Activated naive CD4-positive, alpha-beta T cell treated with anti-CD3 and anti-CD28 coated beads, Interleukin-2, amount 10 ng/mL, durations not matched to agents 7 days and 5 days (primary cell): Measurements from ENCODE around the gene TPX2.

ENCODE experiments used
- CTCF ChIA-PET: fragments of 350-600 bp; sonication (Branson Sonifier 250); formaldehyde crosslinking; loops from one replicate; lab custom pipeline; 2021; ENCODE audit warnings: antibody characterized with exemption; lab: Charles Lee
- DNase-seq: peaks from one replicate; pipeline ENCODE4 v3.0.0-alpha.2; 2020
- H3K27ac Mint-ChIP-seq: one replicate; pipeline ENCODE4 v1.8.0; 2021; ENCODE audit warnings: mild to moderate bottlenecking, moderate library complexity, mixed read lengths
- H3K27me3 Mint-ChIP-seq: one replicate; pipeline ENCODE4 v1.8.0; 2021; ENCODE audit warnings: mild to moderate bottlenecking, mixed read lengths
- H3K36me3 Mint-ChIP-seq: one replicate; pipeline ENCODE4 v1.8.0; 2021; ENCODE audit warnings: mixed read lengths
- H3K4me1 Mint-ChIP-seq: one replicate; pipeline ENCODE4 v1.8.0; 2021; ENCODE audit warnings: mixed read lengths
- H3K4me3 Mint-ChIP-seq: one replicate; pipeline ENCODE4 v1.8.0; 2021; ENCODE audit warnings: mild to moderate bottlenecking, moderate library complexity, mixed read lengths
- H3K9me3 Mint-ChIP-seq: one replicate; pipeline ENCODE4 v1.8.0; 2021; ENCODE audit warnings: mixed read lengths

The TPX2 gene

GRCh38 chr20:31836853-31837608 is 97.9 kb downstream of the TPX2 start:
- Mint-ChIP-seq H3K36me3 (no peaks in the 10 kb centered on the region), H3K27ac (no peak overlapping the region), H3K9me3 (no peaks in the 10 kb centered on the region), H3K4me1 (peaks cover 12% of the 10 kb centered on the region), H3K4me3 (no peak overlapping the region), H3K27me3 (peaks cover 5% of the 10 kb centered on the region)
- CTCF ChIA-PET = interaction anchor here (1.0 to 6.7 kb wide), 7 partner anchors 10 to 195 kb away, joined by 3 to 40 read pairs (median 10); partner anchors contain the start of gene PDRG1
- DNase-seq = no peak

GRCh38 chr20:31837896-31838397 is 98.9 kb downstream of the TPX2 start:
- no peak for DNase-seq
- no peaks in the 10 kb centered on the region for H3K36me3 Mint-ChIP-seq
- peaks cover 12% of the 10 kb centered on the region for H3K4me1 Mint-ChIP-seq
- H3K4me3 Mint-ChIP-seq = no peak overlapping the region
- no peak overlapping the region for H3K27ac Mint-ChIP-seq
- CTCF ChIA-PET = interaction anchor here (1.0 to 6.7 kb wide), 6 partner anchors 9 to 194 kb away, joined by 3 to 40 read pairs (median 7); no protein-coding TSS in a partner anchor
- peaks cover 5% of the 10 kb centered on the region for H3K27me3 Mint-ChIP-seq
- H3K9me3 Mint-ChIP-seq = no peaks in the 10 kb centered on the region

- peaks cover 12% of the 10 kb centered on the region for H3K4me1 Mint-ChIP-seq
- H3K27ac Mint-ChIP-seq = no peak overlapping the region
These were observed 99.7 kb downstream of the TPX2 start for GRCh38 chr20:31838646-31839292.

GRCh38 chr20:31839782-31840487 is 100.8 kb downstream of the TPX2 start:
- CTCF ChIA-PET = interaction anchor here (4.1 to 6.7 kb wide), 2 partner anchors 13 to 16 kb away, joined by 24 to 40 read pairs; no protein-coding TSS in a partner anchor
- Mint-ChIP-seq H3K9me3 (no peaks in the 10 kb centered on the region), H3K27ac (no peak overlapping the region)

More at GRCh38 chr20:31838646-31839292, 99.7 kb downstream of the TPX2 start:
- Mint-ChIP-seq H3K27me3 (peaks cover 6% of the 10 kb centered on the region), H3K36me3 (no peaks in the 10 kb centered on the region), H3K9me3 (no peaks in the 10 kb centered on the region), H3K4me3 (no peak overlapping the region)
- no peak for DNase-seq
- CTCF ChIA-PET = interaction anchor here (1.3 to 6.7 kb wide), 5 partner anchors 8 to 193 kb away, joined by 3 to 40 read pairs (median 10); no protein-coding TSS in a partner anchor

GRCh38 chr20:31840906-31841816 is 102.1 kb downstream of the TPX2 start:
- H3K4me3 Mint-ChIP-seq = no peak overlapping the region
- peaks cover 6% of the 10 kb centered on the region for H3K4me1 Mint-ChIP-seq
- H3K27me3 Mint-ChIP-seq = peaks cover 10% of the 10 kb centered on the region
- H3K36me3 Mint-ChIP-seq = no peaks in the 10 kb centered on the region
- DNase-seq = no peak
- CTCF ChIA-PET = interaction anchor here (1.4 to 6.7 kb wide), 2 partner anchors 11 to 18 kb away, joined by 3 to 40 read pairs; no protein-coding TSS in a partner anchor
- H3K9me3 Mint-ChIP-seq = no peaks in the 10 kb centered on the region
- H3K27ac Mint-ChIP-seq = no peak overlapping the region

More at GRCh38 chr20:31839782-31840487, 100.8 kb downstream of the TPX2 start:
- H3K36me3 Mint-ChIP-seq = no peaks in the 10 kb centered on the region
- peaks cover 13% of the 10 kb centered on the region for H3K27me3 Mint-ChIP-seq
- H3K4me3 Mint-ChIP-seq = no peak overlapping the region
- no peak for DNase-seq
- peaks cover 12% of the 10 kb centered on the region for H3K4me1 Mint-ChIP-seq

- Mint-ChIP-seq H3K4me3 (no peak overlapping the region), H3K9me3 (no peaks in the 10 kb centered on the region), H3K27me3 (peaks cover 12% of the 10 kb centered on the region), H3K27ac (no peak overlapping the region), H3K36me3 (no peaks in the 10 kb centered on the region), H3K4me1 (no peaks in the 10 kb centered on the region)
- DNase-seq = no peak
- CTCF ChIA-PET = interaction anchor here (1.0 to 6.7 kb wide), 3 partner anchors 8 to 19 kb away, joined by 3 to 40 read pairs (median 3); no protein-coding TSS in a partner anchor
These were observed 102.8 kb downstream of the TPX2 start for GRCh38 chr20:31841928-31842327.

- H3K4me3 Mint-ChIP-seq = no peak overlapping the region
- no peaks in the 10 kb centered on the region for H3K36me3 Mint-ChIP-seq
- CTCF ChIA-PET = interaction anchor here (1.0 to 6.7 kb wide), 4 partner anchors 9 to 20 kb away, joined by 3 to 51 read pairs (median 22); no protein-coding TSS in a partner anchor
- no peaks in the 10 kb centered on the region for H3K9me3 Mint-ChIP-seq
- H3K27me3 Mint-ChIP-seq = peaks cover 17% of the 10 kb centered on the region
- no peak overlapping the region for H3K27ac Mint-ChIP-seq
- H3K4me1 Mint-ChIP-seq = no peaks in the 10 kb centered on the region
- no peak for DNase-seq
These were observed 103.5 kb downstream of the TPX2 start for GRCh38 chr20:31842471-31843157.

- CTCF ChIA-PET = interaction anchor here (2.1 to 5.8 kb wide), 2 partner anchors 12 to 21 kb away, joined by 9 to 51 read pairs; no protein-coding TSS in a partner anchor
- Mint-ChIP-seq H3K27ac (no peak overlapping the region), H3K9me3 (no peaks in the 10 kb centered on the region)
These were observed 104.2 kb downstream of the TPX2 start for GRCh38 chr20:31843288-31843687.

GRCh38 chr20:31843881-31844280 is 104.8 kb downstream of the TPX2 start:
- no peak overlapping the region for H3K27ac Mint-ChIP-seq
- CTCF ChIA-PET = interaction anchor here (1.0 to 5.8 kb wide), 3 partner anchors 11 to 22 kb away, joined by 3 to 51 read pairs (median 9); no protein-coding TSS in a partner anchor
- DNase-seq = no peak
- peaks cover 30% of the 10 kb centered on the region for H3K27me3 Mint-ChIP-seq
- no peak overlapping the region for H3K4me3 Mint-ChIP-seq
- H3K9me3 Mint-ChIP-seq = no peaks in the 10 kb centered on the region
- no peaks in the 10 kb centered on the region for H3K4me1 Mint-ChIP-seq
- H3K36me3 Mint-ChIP-seq = no peaks in the 10 kb centered on the region

More at GRCh38 chr20:31843288-31843687, 104.2 kb downstream of the TPX2 start:
- no peak overlapping the region for H3K4me3 Mint-ChIP-seq
- DNase-seq = no peak
- no peaks in the 10 kb centered on the region for H3K36me3 Mint-ChIP-seq
- H3K4me1 Mint-ChIP-seq = no peaks in the 10 kb centered on the region
- H3K27me3 Mint-ChIP-seq = peaks cover 24% of the 10 kb centered on the region

- DNase-seq = no peak
- no peak overlapping the region for H3K4me3 Mint-ChIP-seq
- H3K27me3 Mint-ChIP-seq = peaks cover 39% of the 10 kb centered on the region
- no peak overlapping the region for H3K27ac Mint-ChIP-seq
- H3K9me3 Mint-ChIP-seq = no peaks in the 10 kb centered on the region
- CTCF ChIA-PET = interaction anchor here (1.0 to 5.8 kb wide), 5 partner anchors 10 to 246 kb away, joined by 3 to 51 read pairs (median 4); no protein-coding TSS in a partner anchor
- H3K36me3 Mint-ChIP-seq = no peaks in the 10 kb centered on the region
- H3K4me1 Mint-ChIP-seq = no peaks in the 10 kb centered on the region
These were observed 105.7 kb downstream of the TPX2 start for GRCh38 chr20:31844737-31845299.

GRCh38 chr20:31845300-31845863 is 106.3 kb downstream of the TPX2 start, which contains the start of gene FOXS1:
TSS of gene FOXS1 (minus strand) at chr20:31845604. CDS start at chr20:31845542, 62 bp downstream.
- Mint-ChIP-seq H3K27ac (no peak within 1 kb of the TSS), H3K4me3 (no peak within 1 kb of the TSS), H3K9me3 (no peaks in the 10 kb centered on the region), H3K36me3 (no peaks in the 10 kb centered on the region), H3K4me1 (no peaks in the 10 kb centered on the region), H3K27me3 (peaks cover 45% of the 10 kb centered on the region)
- no peak for DNase-seq
- CTCF ChIA-PET = interaction anchor here (1.3 to 5.8 kb wide), 4 partner anchors 10 to 246 kb away, joined by 3 to 51 read pairs (median 6); no protein-coding TSS in a partner anchor
